ENCODE measurements around the gene PALLD.

GRCh38 chr4:168844353-168845049 lies 347.6 kb downstream of the PALLD start:
- TF ChIP-seq, protein P1, sequence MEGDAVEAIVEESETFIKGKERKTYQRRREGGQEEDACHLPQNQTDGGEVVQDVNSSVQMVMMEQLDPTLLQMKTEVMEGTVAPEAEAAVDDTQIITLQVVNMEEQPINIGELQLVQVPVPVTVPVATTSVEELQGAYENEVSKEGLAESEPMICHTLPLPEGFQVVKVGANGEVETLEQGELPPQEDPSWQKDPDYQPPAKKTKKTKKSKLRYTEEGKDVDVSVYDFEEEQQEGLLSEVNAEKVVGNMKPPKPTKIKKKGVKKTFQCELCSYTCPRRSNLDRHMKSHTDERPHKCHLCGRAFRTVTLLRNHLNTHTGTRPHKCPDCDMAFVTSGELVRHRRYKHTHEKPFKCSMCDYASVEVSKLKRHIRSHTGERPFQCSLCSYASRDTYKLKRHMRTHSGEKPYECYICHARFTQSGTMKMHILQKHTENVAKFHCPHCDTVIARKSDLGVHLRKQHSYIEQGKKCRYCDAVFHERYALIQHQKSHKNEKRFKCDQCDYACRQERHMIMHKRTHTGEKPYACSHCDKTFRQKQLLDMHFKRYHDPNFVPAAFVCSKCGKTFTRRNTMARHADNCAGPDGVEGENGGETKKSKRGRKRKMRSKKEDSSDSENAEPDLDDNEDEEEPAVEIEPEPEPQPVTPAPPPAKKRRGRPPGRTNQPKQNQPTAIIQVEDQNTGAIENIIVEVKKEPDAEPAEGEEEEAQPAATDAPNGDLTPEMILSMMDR (IDR thresholded peaks at IDR 0.05): no peak
- no peak for TF ChIP-seq POLR2A (IDR thresholded peaks at IDR 0.05; ENCODE audit: low read depth)
